Nephron (organoid): ENCODE data around the gene TPM2.

Source experiments
- H3K27ac Mint-ChIP-seq, 3 experiments: 2 replicates each; pipeline ENCODE4 v1.8.0; 2020; ENCODE audit warnings: mixed read lengths in 3 of 3, mild to moderate bottlenecking in 2 of 3, moderate library complexity in 1 of 3
- H3K27me3 Mint-ChIP-seq: 2 replicates; pipeline ENCODE4 v1.8.0; 2021; ENCODE audit warnings: low read depth, mild to moderate bottlenecking, moderate library complexity, mixed read lengths
- H3K36me3 Mint-ChIP-seq: 2 replicates; pipeline ENCODE4 v1.8.0; 2020; ENCODE audit warnings: low read depth, mixed read lengths
- H3K4me1 Mint-ChIP-seq: 2 replicates; pipeline ENCODE4 v1.8.0; 2020; ENCODE audit warnings: mixed read lengths
- H3K4me3 Mint-ChIP-seq, 3 experiments: 2 replicates each; pipeline ENCODE4 v1.8.0; 2020; ENCODE audit warnings: mild to moderate bottlenecking in 3 of 3, mixed read lengths in 3 of 3, moderate library complexity in 2 of 3
- H3K9me3 Mint-ChIP-seq: 2 replicates; pipeline ENCODE4 v1.8.0; 2020; ENCODE audit warnings: mixed read lengths
- TF ChIP-seq, protein P1 (sequence below), 3 experiments: fragments of 200-600 bp; sonication (generic); IDR thresholded peaks; one replicate each; pipeline ENCODE4 v1.5.0; 2021; ENCODE audit warnings: antibody characterized with exemption in 3 of 3; ENCODE audit not compliant: unreplicated experiment in 3 of 3

Gene TPM2

DNA sequence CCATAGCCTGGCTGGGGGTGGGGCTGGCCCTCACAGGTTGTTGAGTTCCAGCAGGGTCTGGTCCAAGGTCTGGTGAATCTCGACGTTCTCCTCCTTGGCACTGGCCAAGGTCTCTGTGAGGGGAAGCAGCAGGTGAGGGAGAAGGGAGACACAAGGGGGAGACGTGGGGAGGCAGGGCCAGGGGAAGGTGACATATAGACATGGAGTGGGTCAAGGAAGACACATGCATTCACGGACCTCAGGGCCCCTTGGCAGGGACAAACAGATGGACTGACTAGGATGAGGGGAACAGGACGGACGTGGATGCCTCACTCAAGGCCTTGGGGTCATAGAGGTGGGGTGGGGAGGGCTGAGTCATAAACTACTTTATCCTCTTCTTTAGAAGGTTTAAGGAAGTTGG lies 7.7 kb downstream of the TPM2 start:
- H3K4me3 Mint-ChIP-seq, result peak overlapping the region in 1 of 3 experiments; percentile 66
- TF ChIP-seq, protein P1, sequence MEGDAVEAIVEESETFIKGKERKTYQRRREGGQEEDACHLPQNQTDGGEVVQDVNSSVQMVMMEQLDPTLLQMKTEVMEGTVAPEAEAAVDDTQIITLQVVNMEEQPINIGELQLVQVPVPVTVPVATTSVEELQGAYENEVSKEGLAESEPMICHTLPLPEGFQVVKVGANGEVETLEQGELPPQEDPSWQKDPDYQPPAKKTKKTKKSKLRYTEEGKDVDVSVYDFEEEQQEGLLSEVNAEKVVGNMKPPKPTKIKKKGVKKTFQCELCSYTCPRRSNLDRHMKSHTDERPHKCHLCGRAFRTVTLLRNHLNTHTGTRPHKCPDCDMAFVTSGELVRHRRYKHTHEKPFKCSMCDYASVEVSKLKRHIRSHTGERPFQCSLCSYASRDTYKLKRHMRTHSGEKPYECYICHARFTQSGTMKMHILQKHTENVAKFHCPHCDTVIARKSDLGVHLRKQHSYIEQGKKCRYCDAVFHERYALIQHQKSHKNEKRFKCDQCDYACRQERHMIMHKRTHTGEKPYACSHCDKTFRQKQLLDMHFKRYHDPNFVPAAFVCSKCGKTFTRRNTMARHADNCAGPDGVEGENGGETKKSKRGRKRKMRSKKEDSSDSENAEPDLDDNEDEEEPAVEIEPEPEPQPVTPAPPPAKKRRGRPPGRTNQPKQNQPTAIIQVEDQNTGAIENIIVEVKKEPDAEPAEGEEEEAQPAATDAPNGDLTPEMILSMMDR (IDR thresholded peaks at IDR 0.05; ENCODE audit: unreplicated experiment in 3 of 3), result no peak
- H3K27me3 Mint-ChIP-seq, result peaks cover 3% of the 10 kb centered on the region

DNA sequence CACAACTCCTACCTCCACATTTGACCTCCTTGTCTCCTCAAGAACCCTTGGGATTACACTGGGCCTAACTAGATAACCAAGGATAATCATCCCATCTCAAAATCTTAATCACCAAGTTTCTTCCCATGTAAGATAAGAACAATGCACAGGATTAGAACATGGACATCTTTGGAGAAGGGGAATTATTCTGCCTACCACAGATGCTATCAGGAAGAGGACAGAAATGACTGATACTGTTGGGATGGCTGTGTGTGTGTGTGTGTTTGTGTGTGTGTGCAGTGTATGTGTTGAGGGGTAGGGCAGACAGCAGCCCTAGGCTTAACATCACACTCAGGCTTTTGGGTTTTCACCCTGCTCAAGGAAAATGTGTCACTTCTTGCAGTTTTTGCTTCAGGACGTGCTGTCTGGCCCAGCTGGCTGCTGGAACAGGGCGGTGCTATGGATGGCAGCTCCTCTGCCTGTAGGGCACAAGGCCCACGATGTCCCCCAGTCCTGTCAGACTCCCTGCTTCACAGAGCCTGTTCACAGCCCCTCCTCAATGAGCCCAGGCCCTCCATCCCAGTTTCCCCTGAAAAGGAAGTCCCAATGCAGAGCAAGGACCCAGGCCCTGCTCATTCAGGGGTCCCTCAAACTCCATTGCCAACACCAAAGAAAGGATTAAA lies 8.3 kb downstream of the TPM2 start:
- Mint-ChIP-seq H3K27me3 (peaks cover 3% of the 10 kb centered on the region), H3K9me3 (no peaks in the 10 kb centered on the region), H3K27ac (peak overlapping the region; percentile 17 to 35 (median 19)), H3K4me3 (peak overlapping the region in 1 of 3 experiments; percentile 0), H3K4me1 (peaks cover 42% of the 10 kb centered on the region), H3K36me3 (peaks cover 34% of the 10 kb centered on the region)
- TF ChIP-seq, protein P1 (IDR thresholded peaks at IDR 0.05; ENCODE audit: unreplicated experiment in 3 of 3), result no peak

More for the DNA sequence above, 7.7 kb downstream of the TPM2 start:
- Mint-ChIP-seq H3K27ac (peak overlapping the region in 2 of 3 experiments; percentile 17 to 40), H3K36me3 (peaks cover 38% of the 10 kb centered on the region), H3K4me1 (peaks cover 46% of the 10 kb centered on the region), H3K9me3 (no peaks in the 10 kb centered on the region)

DNA sequence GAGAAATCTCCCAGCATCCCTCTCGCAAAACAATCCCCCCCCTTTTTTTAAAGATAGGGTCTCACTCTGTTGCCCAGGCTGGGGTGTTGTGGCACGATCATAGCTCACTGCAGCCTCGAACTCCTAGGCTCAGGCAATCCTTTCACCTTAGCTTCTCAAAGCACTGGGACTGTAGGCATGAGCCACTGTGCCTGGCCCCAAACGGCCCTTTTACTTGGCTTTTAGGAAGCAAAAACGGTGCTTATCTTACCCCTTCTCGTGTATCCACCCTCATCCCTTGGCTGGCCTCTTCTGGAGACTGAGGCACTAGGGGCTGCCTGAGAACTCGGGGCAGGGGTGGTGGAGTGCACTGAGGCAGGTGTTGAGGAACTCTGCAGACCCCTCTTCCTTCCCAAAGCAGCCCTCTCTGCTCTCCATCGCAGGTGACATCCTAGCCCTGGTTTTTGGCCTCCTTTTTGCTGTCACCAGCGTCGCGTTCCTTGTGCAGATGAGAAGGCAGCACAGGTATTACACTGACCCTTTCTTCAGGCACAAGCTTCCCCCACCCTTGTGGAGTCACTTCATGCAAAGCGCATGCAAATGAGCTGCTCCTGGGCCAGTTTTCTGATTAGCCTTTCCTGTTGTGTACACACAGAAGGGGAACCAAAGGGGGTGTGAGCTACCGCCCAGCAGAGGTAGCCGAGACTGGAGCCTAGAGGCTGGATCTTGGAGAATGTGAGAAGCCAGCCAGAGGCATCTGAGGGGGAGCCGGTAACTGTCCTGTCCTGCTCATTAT lies 9.2 kb downstream of the TPM2 start:
- TF ChIP-seq, protein P1 (IDR thresholded peaks at IDR 0.05; ENCODE audit: unreplicated experiment in 3 of 3), result no peak

DNA sequence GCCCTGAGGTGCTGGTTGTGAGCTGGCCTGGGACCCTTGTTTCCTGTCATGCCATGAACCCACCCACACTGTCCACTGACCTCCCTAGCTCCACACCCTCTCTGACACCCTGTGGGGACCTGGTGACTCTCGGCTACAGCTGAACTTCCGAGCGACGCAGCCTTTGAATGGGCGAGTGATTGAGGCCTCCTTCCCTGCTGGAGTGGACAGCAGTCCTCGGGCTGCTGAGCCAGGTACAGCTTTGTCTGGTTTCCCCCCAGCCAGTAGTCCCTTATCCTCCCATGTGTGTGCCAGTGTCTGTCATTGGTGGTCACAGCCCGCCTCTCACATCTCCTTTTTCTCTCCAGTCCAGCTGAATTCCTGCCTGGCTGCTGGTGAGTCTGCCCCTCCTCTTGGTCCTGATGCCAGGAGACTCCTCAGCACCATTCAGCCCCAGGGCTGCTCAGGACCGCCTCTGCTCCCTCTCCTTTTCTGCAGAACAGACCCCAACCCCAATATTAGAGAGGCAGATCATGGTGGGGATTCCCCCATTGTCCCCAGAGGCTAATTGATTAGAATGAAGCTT lies 9.9 kb downstream of the TPM2 start:
- TF ChIP-seq, protein P1 (IDR thresholded peaks at IDR 0.05; ENCODE audit: unreplicated experiment in 3 of 3), result no peak
- H3K27ac Mint-ChIP-seq, result peak overlapping the region in 1 of 3 experiments; percentile 21
- H3K4me3 Mint-ChIP-seq, result no peak overlapping the region
- H3K4me1 Mint-ChIP-seq, result peaks cover 34% of the 10 kb centered on the region
- no peaks in the 10 kb centered on the region for H3K9me3 Mint-ChIP-seq
- H3K36me3 Mint-ChIP-seq, result peaks cover 30% of the 10 kb centered on the region
- peaks cover under 1% of the 10 kb centered on the region for H3K27me3 Mint-ChIP-seq

More for the DNA sequence above, 9.2 kb downstream of the TPM2 start:
- no peaks in the 10 kb centered on the region for H3K9me3 Mint-ChIP-seq
- peaks cover 30% of the 10 kb centered on the region for H3K36me3 Mint-ChIP-seq
- H3K4me1 Mint-ChIP-seq, result peaks cover 38% of the 10 kb centered on the region
- H3K4me3 Mint-ChIP-seq, result no peak overlapping the region
- H3K27ac Mint-ChIP-seq, result peak overlapping the region in 1 of 3 experiments; percentile 21
- peaks cover 3% of the 10 kb centered on the region for H3K27me3 Mint-ChIP-seq

DNA sequence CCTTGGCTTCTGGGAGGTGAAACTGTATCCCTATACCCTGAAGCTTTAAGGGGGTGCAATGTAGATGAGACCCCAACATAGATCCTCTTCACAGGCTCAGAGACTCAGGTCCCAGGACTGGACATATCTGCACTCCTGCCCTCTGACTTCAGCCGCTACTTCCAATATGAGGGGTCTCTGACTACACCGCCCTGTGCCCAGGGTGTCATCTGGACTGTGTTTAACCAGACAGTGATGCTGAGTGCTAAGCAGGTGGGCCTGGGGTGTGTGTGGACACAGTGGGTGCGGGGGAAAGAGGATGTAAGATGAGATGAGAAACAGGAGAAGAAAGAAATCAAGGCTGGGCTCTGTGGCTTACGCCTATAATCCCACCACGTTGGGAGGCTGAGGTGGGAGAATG lies 10.6 kb downstream of the TPM2 start:
- peaks cover 36% of the 10 kb centered on the region for H3K4me1 Mint-ChIP-seq
- peaks cover 23% of the 10 kb centered on the region for H3K36me3 Mint-ChIP-seq
- TF ChIP-seq, protein P1 (IDR thresholded peaks at IDR 0.05; ENCODE audit: unreplicated experiment in 3 of 3), result no peak
- peak overlapping the region in 1 of 3 experiments; percentile 5 for H3K4me3 Mint-ChIP-seq
- H3K27me3 Mint-ChIP-seq, result peaks cover 4% of the 10 kb centered on the region
- no peaks in the 10 kb centered on the region for H3K9me3 Mint-ChIP-seq
- H3K27ac Mint-ChIP-seq, result no peak overlapping the region
